ENCODE results near the gene MGLL.

MGLL gene

GRCh38 chr3:127700406-127700805 lies 121.9 kb downstream of the MGLL start:
- no peak for DNase-seq

GRCh38 chr3:127699416-127700300 lies 122.7 kb downstream of the MGLL start:
- DNase-seq: no peak

- no peak for DNase-seq
These were observed 123.5 kb downstream of the MGLL start for GRCh38 chr3:127698691-127699415.

GRCh38 chr3:127698286-127698685 lies 124.0 kb downstream of the MGLL start:
- DNase-seq: no peak

- peak; percentile 30 for DNase-seq
These were observed 124.6 kb downstream of the MGLL start for GRCh38 chr3:127697551-127698240.

- DNase-seq: peak; percentile 45
These were observed 127.7 kb downstream of the MGLL start for GRCh38 chr3:127694467-127695215.

GRCh38 chr3:127693336-127693843 lies 128.9 kb downstream of the MGLL start:
- DNase-seq: no peak

- no peak for DNase-seq
These were observed 129.6 kb downstream of the MGLL start for GRCh38 chr3:127692501-127693335.

- DNase-seq: no peak
These were observed 130.3 kb downstream of the MGLL start for GRCh38 chr3:127691974-127692373.

GRCh38 chr3:127691489-127691888 lies 130.8 kb downstream of the MGLL start:
- DNase-seq: no peak

- no peak for DNase-seq
These were observed 131.4 kb downstream of the MGLL start for GRCh38 chr3:127690823-127691452.

- no peak for DNase-seq
These were observed 132.2 kb downstream of the MGLL start for GRCh38 chr3:127690106-127690505.

- DNase-seq: no peak
These were observed 133.0 kb downstream of the MGLL start for GRCh38 chr3:127689266-127689860.

GRCh38 chr3:127688416-127689265 lies 133.7 kb downstream of the MGLL start:
- DNase-seq: no peak

- DNase-seq: no peak
These were observed 134.3 kb downstream of the MGLL start for GRCh38 chr3:127688022-127688415.

- no peak for DNase-seq
These were observed 135.0 kb downstream of the MGLL start for GRCh38 chr3:127687228-127687737.

GRCh38 chr3:127686512-127686894 lies 135.8 kb downstream of the MGLL start:
- no peak for DNase-seq

- no peak for DNase-seq
These were observed 136.4 kb downstream of the MGLL start for GRCh38 chr3:127685708-127686511.
